PC-9 (cell line): ENCODE results near the gene KCNH1. TPM values are rescaled to one million over a fixed set of nuclear protein-coding genes. Genes with fewer than 3 reads are reported as not detected.

Experiments
- BruUV-seq: library from RNA; stranded (reverse); fragments of 400-500 nt; replicated peaks from 2 replicates; lab custom pipeline; 2021; lab: Mats Ljungman, UMichigan
- CTCF ChIA-PET: fragments of 300-600 bp; sonication (Branson Sonifier 250); formaldehyde crosslinking; loops from one replicate; lab custom pipeline; 2022; ENCODE audit warnings: antibody characterized with exemption; lab: Charles Lee
- POLR2A ChIA-PET: fragments of 300-600 bp; sonication (Branson Sonifier 250); formaldehyde crosslinking; loops from one replicate; lab custom pipeline; 2022; ENCODE audit warnings: antibody characterized with exemption; ENCODE audit not compliant: unreplicated experiment; lab: Charles Lee
- DNase-seq, 2 experiments: peaks; one replicate each; pipeline versions ENCODE4 v3.0.0 to v3.0.0-alpha.2; 2015 to 2022; ENCODE audit warnings: mixed read lengths in 1 of 2
- H2AFZ ChIP-seq: fragments of 200-600 bp; sonication (generic); 2 replicates; pipeline ENCODE4 v1.8.1; 2017; ENCODE audit warnings: antibody characterized with exemption
- H3F3A ChIP-seq: fragments of 200-600 bp; sonication (generic); 2 replicates; pipeline ENCODE4 v1.8.1; 2017; ENCODE audit warnings: antibody characterized with exemption, mild to moderate bottlenecking, low read depth; ENCODE audit not compliant: insufficient read depth
- H3K27ac ChIP-seq: fragments of 200-600 bp; sonication (generic); 2 replicates; pipeline ENCODE4 v1.6.1; 2016; ENCODE audit warnings: mixed run types
- H3K27me3 ChIP-seq: fragments of 200-600 bp; sonication (generic); 2 replicates; pipeline ENCODE4 v1.6.1; 2016; ENCODE audit warnings: low read depth, mixed run types; ENCODE audit not compliant: insufficient read depth
- H3K36me3 ChIP-seq: fragments of 200-600 bp; sonication (generic); 2 replicates; pipeline ENCODE4 v1.6.1; 2016; ENCODE audit warnings: low read depth, mixed run types
- H3K4me1 ChIP-seq: fragments of 200-600 bp; sonication (generic); replicated peaks from 2 replicates; pipeline ENCODE4 v1.6.1; 2016; ENCODE audit warnings: mixed run types; ENCODE audit not compliant: insufficient read depth
- H3K4me2 ChIP-seq: fragments of 200-600 bp; sonication (generic); 2 replicates; pipeline ENCODE4 v1.6.1; 2017; ENCODE audit warnings: mixed run types
- H3K4me3 ChIP-seq: fragments of 200-600 bp; sonication (generic); 2 replicates; pipeline ENCODE4 v1.6.1; 2016; ENCODE audit warnings: mixed run types
- H3K79me2 ChIP-seq: fragments of 200-600 bp; sonication (generic); 2 replicates; pipeline ENCODE4 v1.6.1; 2017; ENCODE audit warnings: low read depth, mixed run types
- H3K9me2 ChIP-seq: fragments of 200-600 bp; sonication (generic); 2 replicates; pipeline ENCODE4 v1.8.1; 2017; ENCODE audit warnings: mild to moderate bottlenecking; ENCODE audit not compliant: insufficient read depth
- H3K9me3 ChIP-seq: fragments of 200-600 bp; sonication (generic); 2 replicates; pipeline ENCODE4 v1.8.1; 2016; ENCODE audit warnings: low read depth; ENCODE audit not compliant: insufficient read depth
- H4K20me1 ChIP-seq: fragments of 200-600 bp; sonication (generic); 2 replicates; pipeline ENCODE4 v1.8.1; 2017; ENCODE audit not compliant: insufficient read depth
- EZH2 ChIP-seq: fragments of 200-600 bp; sonication (generic); IDR thresholded peaks from 2 replicates; pipeline ENCODE4 v1.8.0; 2017; ENCODE audit warnings: antibody characterized with exemption, low read depth
- intact Hi-C: fragments of 100-400 bp; cut with micrococcal nuclease; formaldehyde crosslinking; loops from one replicate; pipeline ENCODE4 v1.10.0; 2022; ENCODE audit not compliant: unreplicated experiment
- total RNA-seq: library from RNA; stranded (reverse); gene quantifications from 2 replicates; pipeline ENCODE4 v1.2.3, GENCODE V29; 2021
- TF ChIP-seq, protein P1 (sequence below): fragments of 200-600 bp; sonication (generic); conservative IDR thresholded peaks from 2 replicates; pipeline ENCODE4 v1.6.1; 2017; ENCODE audit warnings: mixed run types, antibody characterized with exemption, mild to moderate bottlenecking, moderate library complexity

KCNH1 gene
- total RNA-seq, 1 experiment from 2014 or later = not detected

DNA sequence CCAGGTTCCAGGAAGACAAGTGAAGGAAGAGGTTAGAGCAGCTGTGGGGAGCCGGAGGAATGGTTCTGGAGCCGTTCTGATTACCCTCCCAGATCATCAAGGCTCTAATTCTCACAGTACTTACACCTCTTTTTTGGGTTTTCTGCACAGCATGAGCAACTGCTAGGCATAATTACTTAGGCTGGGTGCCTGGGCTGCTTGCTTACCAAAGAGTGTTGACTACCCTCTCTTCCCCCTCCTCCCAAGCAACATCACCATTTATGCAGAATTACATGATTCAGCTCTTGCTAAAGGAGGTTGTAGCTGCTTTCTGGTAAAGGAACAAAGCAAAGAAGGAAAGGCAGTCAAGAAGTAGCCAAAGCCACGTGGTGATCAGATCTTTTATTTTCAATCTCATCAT, 397.2 kb downstream of the KCNH1 start:
- DNase-seq = no peak
- no peaks in the 10 kb centered on the region for H4K20me1 ChIP-seq
- H3K9me3 ChIP-seq = no peaks in the 10 kb centered on the region
- no TSS peak for BruUV-seq
- H3F3A ChIP-seq = no peaks in the 10 kb centered on the region
- H3K27ac ChIP-seq = no peak overlapping the region
- no peaks in the 10 kb centered on the region for H3K36me3 ChIP-seq
- no peaks in the 10 kb centered on the region for H3K27me3 ChIP-seq
- H3K9me2 ChIP-seq = no peaks in the 10 kb centered on the region; the same call in 1 of the 2 replicates
- no peak overlapping the region for H3K4me3 ChIP-seq
- no peak for TF ChIP-seq EZH2
- no peaks in the 10 kb centered on the region for H3K79me2 ChIP-seq
- H3K4me2 ChIP-seq = no peak overlapping the region
- POLR2A ChIA-PET = no interaction called here
- no peak overlapping the region for H2AFZ ChIP-seq
- intact Hi-C loops = no loop called here
- no peaks in the 10 kb centered on the region for H3K4me1 ChIP-seq
- CTCF ChIA-PET = no interaction called here

DNA sequence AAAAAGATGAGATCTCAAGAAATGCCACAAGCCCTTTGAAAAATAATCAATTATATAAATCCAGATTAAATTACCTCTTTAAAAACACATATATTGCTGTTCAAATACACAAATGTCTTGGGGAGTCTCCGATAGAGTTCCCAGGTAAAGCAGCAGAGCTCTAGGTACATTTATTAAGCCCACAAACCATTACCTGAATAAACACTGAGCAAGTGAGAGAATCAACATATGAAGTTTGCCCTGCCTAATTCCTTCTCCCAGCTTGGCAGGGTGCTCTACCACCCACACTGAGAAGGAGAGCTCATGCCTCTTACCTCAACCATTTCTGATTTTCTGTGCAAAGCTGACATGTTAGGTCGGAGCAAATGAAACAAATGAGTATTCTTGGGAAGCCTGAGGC, 402.4 kb downstream of the KCNH1 start:
- no peaks in the 10 kb centered on the region for H3F3A ChIP-seq
- no peak overlapping the region for H2AFZ ChIP-seq
- H3K36me3 ChIP-seq = no peaks in the 10 kb centered on the region
- TF ChIP-seq, protein P1, sequence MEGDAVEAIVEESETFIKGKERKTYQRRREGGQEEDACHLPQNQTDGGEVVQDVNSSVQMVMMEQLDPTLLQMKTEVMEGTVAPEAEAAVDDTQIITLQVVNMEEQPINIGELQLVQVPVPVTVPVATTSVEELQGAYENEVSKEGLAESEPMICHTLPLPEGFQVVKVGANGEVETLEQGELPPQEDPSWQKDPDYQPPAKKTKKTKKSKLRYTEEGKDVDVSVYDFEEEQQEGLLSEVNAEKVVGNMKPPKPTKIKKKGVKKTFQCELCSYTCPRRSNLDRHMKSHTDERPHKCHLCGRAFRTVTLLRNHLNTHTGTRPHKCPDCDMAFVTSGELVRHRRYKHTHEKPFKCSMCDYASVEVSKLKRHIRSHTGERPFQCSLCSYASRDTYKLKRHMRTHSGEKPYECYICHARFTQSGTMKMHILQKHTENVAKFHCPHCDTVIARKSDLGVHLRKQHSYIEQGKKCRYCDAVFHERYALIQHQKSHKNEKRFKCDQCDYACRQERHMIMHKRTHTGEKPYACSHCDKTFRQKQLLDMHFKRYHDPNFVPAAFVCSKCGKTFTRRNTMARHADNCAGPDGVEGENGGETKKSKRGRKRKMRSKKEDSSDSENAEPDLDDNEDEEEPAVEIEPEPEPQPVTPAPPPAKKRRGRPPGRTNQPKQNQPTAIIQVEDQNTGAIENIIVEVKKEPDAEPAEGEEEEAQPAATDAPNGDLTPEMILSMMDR = no peak
- TF ChIP-seq EZH2 = no peak
- no peak overlapping the region for H3K27ac ChIP-seq
- H3K4me3 ChIP-seq = no peak overlapping the region
- CTCF ChIA-PET = no interaction called here
- no peak for DNase-seq
- H3K79me2 ChIP-seq = no peaks in the 10 kb centered on the region
- POLR2A ChIA-PET = no interaction called here
- H4K20me1 ChIP-seq = no peaks in the 10 kb centered on the region
- no peaks in the 10 kb centered on the region for H3K27me3 ChIP-seq
- no peaks in the 10 kb centered on the region for H3K9me3 ChIP-seq
- BruUV-seq = no TSS peak
- H3K4me2 ChIP-seq = no peak overlapping the region
- H3K9me2 ChIP-seq = no peaks in the 10 kb centered on the region
- no peaks in the 10 kb centered on the region for H3K4me1 ChIP-seq
- intact Hi-C loops = no loop called here

DNA sequence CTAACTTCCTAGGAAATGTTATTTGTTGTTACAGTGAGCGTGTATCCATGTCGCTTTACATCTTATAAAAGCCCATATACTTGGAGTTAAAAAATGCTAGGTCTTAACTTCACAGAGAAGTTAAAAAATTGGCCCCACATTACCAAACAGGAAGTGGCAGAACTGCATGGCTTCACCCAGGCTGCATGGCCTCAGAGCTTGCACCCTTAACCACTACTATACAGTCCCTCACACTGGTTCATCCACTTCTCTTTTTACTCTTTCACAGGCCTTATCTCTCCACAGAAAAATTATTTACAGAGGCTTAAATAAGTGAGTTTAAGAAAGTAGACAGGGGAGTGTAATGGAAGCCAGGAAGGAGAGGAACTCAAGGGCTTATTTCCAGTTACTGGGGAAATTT, 402.8 kb downstream of the KCNH1 start:
- H2AFZ ChIP-seq = no peak overlapping the region
- no peaks in the 10 kb centered on the region for H3K4me1 ChIP-seq
- no peak overlapping the region for H3K4me3 ChIP-seq
- no TSS peak for BruUV-seq
- no peaks in the 10 kb centered on the region for H4K20me1 ChIP-seq
- no peak for DNase-seq
- H3K36me3 ChIP-seq = no peaks in the 10 kb centered on the region
- no peak overlapping the region for H3K4me2 ChIP-seq
- no peak overlapping the region for H3K27ac ChIP-seq
- no peaks in the 10 kb centered on the region for H3K9me3 ChIP-seq
- no peaks in the 10 kb centered on the region for H3K27me3 ChIP-seq
- TF ChIP-seq EZH2 = no peak
- TF ChIP-seq, protein P1 = no peak
- intact Hi-C loops = no loop called here
- H3K9me2 ChIP-seq = no peaks in the 10 kb centered on the region
- no peaks in the 10 kb centered on the region for H3K79me2 ChIP-seq
- ChIA-PET CTCF (no interaction called here), POLR2A (no interaction called here)
- no peaks in the 10 kb centered on the region for H3F3A ChIP-seq

DNA sequence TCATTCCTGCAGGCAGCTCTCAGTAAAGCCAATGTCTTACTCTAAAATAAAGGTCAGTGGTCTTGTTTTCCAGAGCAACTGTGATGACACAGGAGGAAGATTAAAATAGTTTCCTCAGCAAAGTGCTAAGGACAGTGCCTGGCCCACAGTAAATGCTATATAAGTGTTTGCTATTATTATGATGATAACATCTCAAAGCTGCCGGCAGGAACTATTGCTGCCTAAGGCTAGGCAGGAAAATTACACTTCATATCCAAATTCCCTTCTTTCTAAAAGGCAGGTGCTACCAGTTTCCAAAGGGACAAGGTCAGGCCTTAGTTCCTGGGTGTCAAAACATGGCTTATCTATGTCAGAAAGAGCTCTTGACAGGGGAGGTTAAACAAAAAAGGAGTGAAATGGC, 403.9 kb downstream of the KCNH1 start:
- Histone ChIP-seq H3K4me2 (no peak overlapping the region), H3K4me3 (no peak overlapping the region), H3K4me1 (no peaks in the 10 kb centered on the region), H2AFZ (no peak overlapping the region), H3K27ac (no peak overlapping the region), H3K27me3 (no peaks in the 10 kb centered on the region), H3K9me2 (no peaks in the 10 kb centered on the region), H3F3A (no peaks in the 10 kb centered on the region), H3K36me3 (no peaks in the 10 kb centered on the region), H4K20me1 (no peaks in the 10 kb centered on the region), H3K79me2 (no peaks in the 10 kb centered on the region), H3K9me3 (no peaks in the 10 kb centered on the region)
- ChIA-PET POLR2A (no interaction called here), CTCF (no interaction called here)
- DNase-seq = no peak
- intact Hi-C loops = no loop called here
- TF ChIP-seq EZH2 = no peak
- TF ChIP-seq, protein P1 = no peak
- BruUV-seq = no TSS peak
